Ascending aorta (tissue), 2 donors: ENCODE data around the gene BMAL1. TPM values are rescaled to one million over a fixed set of nuclear protein-coding genes. Genes with fewer than 3 reads are reported as not detected.
"Not testable (repeated sequence)": the region's sequence is repeated elsewhere in the genome, so short reads cannot be mapped to it uniquely, and the experiment has no call there.

Experiments used
- DNase-seq, 2 donors: peaks; one replicate each; pipeline ENCODE4 v3.0.0-alpha.2; 2019; ENCODE audit warnings: low spot score in 2 of 2
- H3K27ac ChIP-seq, 2 donors: fragments of 200-600 bp; sonication (generic); one replicate each; pipeline ENCODE4 v1.5.1; 2016 to 2017; ENCODE audit warnings: mild to moderate bottlenecking in 1 of 2
- H3K27me3 ChIP-seq: fragments of 200-600 bp; sonication (generic); one replicate; pipeline ENCODE4 v1.5.1; 2017
- H3K36me3 ChIP-seq, 2 donors: fragments of 200-600 bp; sonication (generic); one replicate each; pipeline ENCODE4 v1.5.1; 2016
- H3K4me1 ChIP-seq, 2 donors: fragments of 200-600 bp; sonication (generic); one replicate each; pipeline ENCODE4 v1.5.1; 2016 to 2017; ENCODE audit warnings: mild to moderate bottlenecking in 1 of 2
- H3K4me3 ChIP-seq, 2 donors: fragments of 200-600 bp; sonication (generic); one replicate each; pipeline ENCODE4 v1.5.1; 2016 to 2017; ENCODE audit warnings: mild to moderate bottlenecking in 1 of 2
- H3K9me3 ChIP-seq, 2 donors: fragments of 200-600 bp; sonication (generic); one replicate each; pipeline ENCODE4 v1.5.1; 2016
- intact Hi-C: fragments of 100-400 bp; cut with DNase I; formaldehyde crosslinking; loops from one replicate; pipeline ENCODE4 v1.15.1; 2023
- total RNA-seq: library from RNA; depleted of rRNA; stranded (reverse); fragments of >200 nt; gene quantifications from one replicate; pipeline ENCODE4 v1.1.0, GENCODE V29; 2016
- TF ChIP-seq, protein P1 (sequence below), 3 experiments: fragments of 200-600 bp in 2 of 3; fragments of 450-650 bp in 1 of 3; sonication (generic) in 2 of 3; IDR thresholded peaks; one replicate each; pipeline ENCODE4 v1.5.1; 2016 to 2019; ENCODE audit warnings: antibody characterized with exemption in 3 of 3, mild to moderate bottlenecking in 1 of 3, moderate library complexity in 1 of 3

The BMAL1 gene
- total RNA-seq, 1 donor from 2014 or later, result 15.9 TPM

DNA sequence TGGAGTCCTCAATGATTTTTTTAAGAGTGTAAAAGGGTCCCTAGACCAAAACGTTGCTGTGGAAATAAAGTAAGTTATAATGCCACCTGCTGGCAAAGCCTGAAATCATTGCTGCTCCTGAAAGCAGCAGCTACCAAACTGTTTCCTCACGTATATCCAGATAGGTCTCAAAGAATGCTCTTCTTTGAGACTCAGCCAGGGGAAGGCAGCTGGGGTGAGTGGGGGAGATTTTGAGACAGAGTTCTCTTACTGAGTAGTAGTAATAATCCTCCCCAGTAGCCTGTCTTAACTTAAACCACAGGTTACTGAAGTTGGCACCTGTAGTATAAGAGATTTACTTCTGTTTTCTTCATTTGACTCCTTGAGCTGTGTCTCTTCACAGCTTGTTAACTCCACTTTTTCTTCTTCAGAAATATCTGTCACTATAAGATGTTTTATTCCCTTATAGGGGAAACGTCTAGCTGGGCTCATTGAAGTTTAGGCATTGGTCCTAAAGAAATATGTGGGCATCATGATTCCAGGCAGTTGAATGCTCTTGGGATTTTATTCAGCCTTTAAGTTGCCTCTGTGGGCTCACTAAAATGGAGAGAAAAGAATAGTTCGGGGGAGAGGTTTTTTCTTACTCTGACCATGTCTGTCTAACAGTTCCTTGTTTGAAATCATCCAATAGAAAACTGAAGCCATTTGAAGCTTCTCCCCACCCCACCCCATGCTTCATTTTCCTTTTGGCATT, 107.5 kb downstream of the BMAL1 start:
- DNase-seq, result peak in 1 of 2 donors; percentile 65
- H3K27me3 ChIP-seq, result no peaks in the 10 kb centered on the region
- no peaks in the 10 kb centered on the region for H3K9me3 ChIP-seq
- TF ChIP-seq, protein P1, sequence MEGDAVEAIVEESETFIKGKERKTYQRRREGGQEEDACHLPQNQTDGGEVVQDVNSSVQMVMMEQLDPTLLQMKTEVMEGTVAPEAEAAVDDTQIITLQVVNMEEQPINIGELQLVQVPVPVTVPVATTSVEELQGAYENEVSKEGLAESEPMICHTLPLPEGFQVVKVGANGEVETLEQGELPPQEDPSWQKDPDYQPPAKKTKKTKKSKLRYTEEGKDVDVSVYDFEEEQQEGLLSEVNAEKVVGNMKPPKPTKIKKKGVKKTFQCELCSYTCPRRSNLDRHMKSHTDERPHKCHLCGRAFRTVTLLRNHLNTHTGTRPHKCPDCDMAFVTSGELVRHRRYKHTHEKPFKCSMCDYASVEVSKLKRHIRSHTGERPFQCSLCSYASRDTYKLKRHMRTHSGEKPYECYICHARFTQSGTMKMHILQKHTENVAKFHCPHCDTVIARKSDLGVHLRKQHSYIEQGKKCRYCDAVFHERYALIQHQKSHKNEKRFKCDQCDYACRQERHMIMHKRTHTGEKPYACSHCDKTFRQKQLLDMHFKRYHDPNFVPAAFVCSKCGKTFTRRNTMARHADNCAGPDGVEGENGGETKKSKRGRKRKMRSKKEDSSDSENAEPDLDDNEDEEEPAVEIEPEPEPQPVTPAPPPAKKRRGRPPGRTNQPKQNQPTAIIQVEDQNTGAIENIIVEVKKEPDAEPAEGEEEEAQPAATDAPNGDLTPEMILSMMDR (IDR thresholded peaks at IDR 0.05), result peak in 2 of 3 experiments; percentile 61 to 72
- intact Hi-C loops, result loop anchor here (5.0 kb wide), 1 partner anchor 77 kb away; the partner anchor contains the start of gene BTBD10
- H3K27ac ChIP-seq, result peak overlapping the region; percentile 66 to 76
- peaks cover 30 to 66% of the 10 kb centered on the region in 2 donors for H3K36me3 ChIP-seq
- H3K4me3 ChIP-seq, result peak overlapping the region in 1 of 2 donors; percentile 4
- peaks cover 0 to 4% of the 10 kb centered on the region in 2 donors for H3K4me1 ChIP-seq

DNA sequence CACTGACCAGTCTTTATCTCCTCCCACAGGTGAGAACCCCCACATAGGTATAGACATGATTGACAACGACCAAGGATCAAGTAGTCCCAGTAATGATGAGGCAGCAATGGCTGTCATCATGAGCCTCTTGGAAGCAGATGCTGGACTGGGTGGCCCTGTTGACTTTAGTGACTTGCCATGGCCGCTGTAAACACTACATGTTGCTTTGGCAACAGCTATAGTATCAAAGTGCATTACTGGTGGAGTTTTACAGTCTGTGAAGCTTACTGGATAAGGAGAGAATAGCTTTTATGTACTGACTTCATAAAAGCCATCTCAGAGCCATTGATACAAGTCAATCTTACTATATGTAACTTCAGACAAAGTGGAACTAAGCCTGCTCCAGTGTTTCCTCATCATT, 109.0 kb downstream of the BMAL1 start:
- no peak overlapping the region for H3K4me3 ChIP-seq
- no peak for DNase-seq
- H3K36me3 ChIP-seq, result peaks cover 22 to 54% of the 10 kb centered on the region in 2 donors
- no peaks in the 10 kb centered on the region for H3K9me3 ChIP-seq
- intact Hi-C loops, result loop anchor here (5.0 kb wide), 1 partner anchor 76 kb away; the partner anchor contains the start of gene BTBD10
- TF ChIP-seq, protein P1 (IDR thresholded peaks at IDR 0.05), result no peak
- H3K4me1 ChIP-seq, result peaks cover 0 to 4% of the 10 kb centered on the region in 2 donors
- H3K27me3 ChIP-seq, result no peaks in the 10 kb centered on the region
- no peak overlapping the region for H3K27ac ChIP-seq

DNA sequence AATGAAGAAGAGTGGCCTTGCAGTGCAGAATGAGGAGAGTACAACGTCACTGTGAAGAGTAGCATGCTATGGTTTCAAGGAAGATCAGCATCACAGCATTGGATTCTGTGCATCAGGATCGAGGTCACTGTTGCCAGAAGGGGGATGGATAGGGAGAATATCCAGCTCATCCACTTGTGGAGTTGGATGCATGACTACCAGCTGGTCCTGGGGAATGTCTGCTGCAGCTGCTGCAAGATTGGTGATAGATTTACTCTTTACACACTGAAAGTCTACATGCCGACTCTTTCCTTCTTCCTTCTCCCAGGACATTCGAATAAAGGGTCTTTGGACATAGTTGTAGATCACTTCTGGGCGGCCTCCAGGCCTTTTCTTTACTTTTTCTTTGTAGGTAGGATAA, 111.2 kb downstream of the BMAL1 start:
- Histone ChIP-seq H3K27me3 (no peaks in the 10 kb centered on the region), H3K36me3 (peaks cover 15 to 32% of the 10 kb centered on the region in 2 donors), H3K9me3 (no peaks in the 10 kb centered on the region), H3K4me3 (no peak overlapping the region), H3K27ac (no peak overlapping the region), H3K4me1 (peaks cover 0 to 4% of the 10 kb centered on the region in 2 donors)
- no peak for DNase-seq
- intact Hi-C loops, result loop anchor here (5.0 kb wide), 1 partner anchor 74 kb away; the partner anchor contains the start of gene BTBD10
- TF ChIP-seq, protein P1 (IDR thresholded peaks at IDR 0.05), result no peak

DNA sequence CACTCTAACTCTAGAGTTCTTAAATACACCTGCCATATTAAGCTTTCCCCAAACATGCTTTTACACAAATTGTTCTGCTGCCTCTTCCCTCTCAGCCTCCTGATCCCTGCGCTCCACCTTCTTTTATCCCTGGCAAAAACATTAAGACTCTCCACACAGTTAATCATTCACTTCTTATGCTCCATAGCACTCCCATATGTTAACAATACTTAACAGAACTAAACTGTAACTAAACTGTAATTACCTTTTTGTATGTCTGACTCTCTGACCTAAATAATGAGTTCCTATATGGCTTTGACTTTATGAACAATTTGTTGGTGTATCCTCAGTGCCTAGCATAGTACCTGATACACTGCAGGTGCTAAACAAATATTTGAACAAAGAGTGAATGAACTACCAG, 113.6 kb downstream of the BMAL1 start:
- Histone ChIP-seq H3K36me3 (peaks cover 15 to 30% of the 10 kb centered on the region in 2 donors), H3K27me3 (no peaks in the 10 kb centered on the region), H3K27ac (no peak overlapping the region), H3K9me3 (no peaks in the 10 kb centered on the region), H3K4me3 (no peak overlapping the region), H3K4me1 (no peaks in the 10 kb centered on the region)
- intact Hi-C loops, result no loop called here
- TF ChIP-seq, protein P1 (IDR thresholded peaks at IDR 0.05), result no peak
- no peak for DNase-seq

DNA sequence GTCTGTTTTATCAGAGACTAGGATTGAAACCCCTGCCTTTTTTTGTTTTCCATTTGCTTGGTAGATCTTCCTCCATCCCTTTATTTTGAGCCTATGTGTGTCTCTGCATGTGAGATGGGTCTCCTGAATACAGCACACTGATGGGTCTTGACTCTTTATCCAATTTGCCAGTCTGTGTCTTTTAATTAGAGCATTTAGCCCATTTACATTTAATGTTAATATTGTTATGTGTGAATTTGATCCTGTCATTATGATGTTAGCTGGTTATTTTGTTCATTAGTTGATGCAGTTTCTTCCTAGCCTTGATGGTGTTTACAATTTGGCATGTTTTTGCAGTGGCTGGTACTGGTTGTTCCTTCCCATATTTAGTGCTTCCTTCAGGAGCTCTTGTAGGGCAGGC, 120.7 kb downstream of the BMAL1 start:
- H3K27me3 ChIP-seq, intact Hi-C loops, H3K27ac ChIP-seq: not testable (repeated sequence)

DNA sequence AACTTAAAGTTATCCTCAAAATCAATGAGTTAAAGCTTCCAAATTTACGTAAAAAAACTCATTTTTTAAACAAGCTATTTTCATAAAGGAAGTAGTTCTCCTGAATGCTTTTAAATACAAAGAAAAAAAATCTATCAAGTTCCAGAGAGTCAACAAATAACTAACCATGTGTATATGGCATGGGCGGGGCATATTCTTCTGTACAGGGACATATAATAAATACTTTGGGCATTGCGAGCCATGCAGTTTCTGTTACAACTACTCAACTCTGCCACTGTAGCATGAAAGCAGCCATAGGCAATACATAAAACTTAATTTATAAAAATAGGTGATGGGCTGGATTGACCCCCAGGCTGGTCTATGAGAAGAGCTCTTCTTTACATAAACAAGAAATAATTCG, 127.6 kb downstream of the BMAL1 start:
- Histone ChIP-seq H3K4me1 (no peaks in the 10 kb centered on the region), H3K27me3 (no peaks in the 10 kb centered on the region), H3K4me3 (no peak overlapping the region), H3K27ac (no peak overlapping the region), H3K36me3 (peaks cover 16 to 49% of the 10 kb centered on the region in 2 donors), H3K9me3 (no peaks in the 10 kb centered on the region)
- no peak for DNase-seq
- intact Hi-C loops, result no loop called here
- TF ChIP-seq, protein P1 (IDR thresholded peaks at IDR 0.05), result no peak

More for the DNA sequence above, 120.7 kb downstream of the BMAL1 start:
- H3K9me3 ChIP-seq, DNase-seq, H3K4me3 ChIP-seq, H3K4me1 ChIP-seq: not testable (repeated sequence)
- peaks cover 15 to 35% of the 10 kb centered on the region in 2 donors for H3K36me3 ChIP-seq
